Measurements from ENCODE around the gene GPR39.

The GPR39 gene

DNA sequence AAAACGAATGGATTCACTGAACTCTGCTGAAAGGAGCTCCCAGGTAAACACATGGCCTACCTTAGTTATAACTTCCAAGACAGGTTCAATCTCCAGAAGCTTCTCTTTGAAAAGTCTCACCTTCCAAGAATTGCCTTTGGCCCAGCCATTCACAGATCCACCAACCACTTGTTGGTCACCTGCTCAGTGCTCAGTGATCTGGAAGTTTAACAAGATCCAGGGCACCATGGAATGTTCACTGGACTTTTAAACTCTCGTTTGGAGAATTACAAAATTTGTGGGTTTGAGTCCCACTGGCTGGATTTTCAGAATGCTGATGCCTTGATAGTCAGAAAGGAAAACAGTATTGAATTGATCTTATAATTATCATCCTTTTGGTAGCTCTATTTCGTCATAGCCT, 9.4 kb downstream of the GPR39 start:
- Histone ChIP-seq H3K9ac (ENCODE audit: low read length) (no peak overlapping the region), H3K27me3 (ENCODE audit: control insufficient read depth, insufficient read depth, low read length) (0 out of 2 replicates have a peak, but pooled peaks cover 2% of the 10 kb centered on the region), H3K4me1 (ENCODE audit: control insufficient read depth, insufficient read depth, low read length) (no peaks in the 10 kb centered on the region; the same call in 1 of the 2 replicates), H3K27ac (ENCODE audit: low read depth, low read length) (no peak overlapping the region), H3K4me3 (ENCODE audit: low read depth, low read length) (no peak overlapping the region), H3K36me3 (ENCODE audit: control insufficient read depth, insufficient read depth, low read length) (no peaks in the 10 kb centered on the region), H3K9me3 (ENCODE audit: control insufficient read depth, insufficient read depth, low read depth, low read length) (no peaks in the 10 kb centered on the region)

DNA sequence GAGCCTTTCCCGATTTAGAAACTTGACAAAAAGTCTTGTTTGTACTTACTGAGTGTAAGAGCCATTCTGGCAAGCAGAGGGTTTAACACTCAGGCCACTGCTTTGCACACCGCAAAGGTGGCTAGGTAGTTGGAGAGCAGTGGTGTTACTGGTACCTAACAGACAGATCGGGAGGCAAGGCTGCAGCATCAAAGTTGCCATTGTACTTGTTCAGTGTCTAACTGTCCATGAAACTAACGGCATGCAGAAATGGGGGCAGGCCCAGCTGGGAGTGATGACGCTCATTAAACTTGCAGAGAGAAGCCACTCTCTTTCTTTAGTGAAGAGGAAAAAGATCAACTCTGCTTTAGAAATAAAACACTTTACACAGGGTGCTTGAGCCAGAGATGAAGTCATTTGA, 10.1 kb downstream of the GPR39 start:
- H3K9ac ChIP-seq (ENCODE audit: low read length) = no peak overlapping the region
- no peaks in the 10 kb centered on the region for H3K36me3 ChIP-seq (ENCODE audit: control insufficient read depth, insufficient read depth, low read length)
- H3K27ac ChIP-seq (ENCODE audit: low read depth, low read length) = no peak overlapping the region
- H3K9me3 ChIP-seq (ENCODE audit: control insufficient read depth, insufficient read depth, low read depth, low read length) = 0 out of 2 replicates have a peak, but pooled peaks cover 2% of the 10 kb centered on the region
- H3K4me3 ChIP-seq (ENCODE audit: low read depth, low read length) = no peak overlapping the region
- no peaks in the 10 kb centered on the region; the same call in 1 of the 2 replicates for H3K4me1 ChIP-seq (ENCODE audit: control insufficient read depth, insufficient read depth, low read length)
- no peaks in the 10 kb centered on the region for H3K27me3 ChIP-seq (ENCODE audit: control insufficient read depth, insufficient read depth, low read length)

DNA sequence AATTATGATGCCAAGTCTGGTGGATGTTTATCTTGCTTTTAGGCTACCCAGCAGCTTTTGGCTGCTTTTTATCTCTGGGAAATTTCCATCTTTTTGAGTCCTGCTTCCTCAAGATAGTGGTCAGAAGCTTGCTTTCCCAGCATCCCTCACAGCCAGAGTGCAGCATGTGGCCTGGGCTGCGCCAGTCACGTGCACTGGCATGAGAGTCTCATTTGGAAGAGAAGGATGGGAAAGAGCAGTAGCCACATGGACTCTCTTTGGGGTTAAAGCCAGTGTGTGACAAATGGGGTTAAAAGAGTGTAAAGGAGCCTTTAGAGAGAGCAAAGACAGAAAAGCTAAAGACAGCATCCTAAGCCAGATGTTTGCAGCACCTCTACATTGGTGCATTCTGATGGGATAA, 12.7 kb downstream of the GPR39 start:
- Histone ChIP-seq H3K4me3 (ENCODE audit: low read depth, low read length) (no peak overlapping the region), H3K9ac (ENCODE audit: low read length) (no peak overlapping the region), H3K27ac (ENCODE audit: low read depth, low read length) (no peak overlapping the region), H3K9me3 (ENCODE audit: control insufficient read depth, insufficient read depth, low read depth, low read length) (0 out of 2 replicates have a peak, but pooled peaks cover 9% of the 10 kb centered on the region), H3K4me1 (ENCODE audit: control insufficient read depth, insufficient read depth, low read length) (no peaks in the 10 kb centered on the region; the same call in 1 of the 2 replicates), H3K27me3 (ENCODE audit: control insufficient read depth, insufficient read depth, low read length) (no peaks in the 10 kb centered on the region), H3K36me3 (ENCODE audit: control insufficient read depth, insufficient read depth, low read length) (no peaks in the 10 kb centered on the region)

DNA sequence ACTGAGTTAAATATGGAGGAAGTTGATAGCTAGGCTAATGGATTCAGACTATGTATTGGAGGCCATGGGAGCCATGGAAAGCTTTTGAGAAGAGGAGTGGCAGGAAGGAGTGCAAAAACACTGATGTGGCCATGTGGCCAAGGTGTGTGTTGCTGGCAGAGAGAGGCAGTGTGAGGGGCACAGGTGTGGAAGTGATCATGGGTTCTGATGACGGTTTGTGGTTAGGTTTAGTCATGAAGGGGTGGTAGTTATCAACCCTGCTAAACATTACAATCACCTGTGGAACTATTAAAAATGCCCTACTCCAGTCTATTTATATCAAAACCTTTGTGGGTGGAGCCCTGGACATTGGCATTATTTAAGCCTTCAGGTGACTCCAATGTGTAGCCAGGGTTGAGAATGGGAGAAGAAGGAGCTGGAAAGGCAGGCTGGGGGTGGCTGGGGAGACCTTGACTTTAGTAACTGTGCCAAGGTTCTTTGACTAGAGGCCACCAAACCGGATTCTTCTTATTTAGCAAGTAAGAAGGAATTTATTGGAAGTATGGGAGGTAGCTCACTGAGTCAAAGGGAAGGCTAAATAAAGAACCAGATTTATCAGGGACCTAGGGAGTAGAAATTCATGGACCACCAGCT, 13.5 kb downstream of the GPR39 start:
- no peak overlapping the region for H3K9ac ChIP-seq (ENCODE audit: low read length)
- H3K36me3 ChIP-seq (ENCODE audit: control insufficient read depth, insufficient read depth, low read length) = no peaks in the 10 kb centered on the region
- H3K9me3 ChIP-seq (ENCODE audit: control insufficient read depth, insufficient read depth, low read depth, low read length) = 0 out of 2 replicates have a peak, but pooled peaks cover 9% of the 10 kb centered on the region
- no peaks in the 10 kb centered on the region for H3K27me3 ChIP-seq (ENCODE audit: control insufficient read depth, insufficient read depth, low read length)
- H3K27ac ChIP-seq (ENCODE audit: low read depth, low read length) = no peak overlapping the region
- H3K4me3 ChIP-seq (ENCODE audit: low read depth, low read length) = no peak overlapping the region
- no peaks in the 10 kb centered on the region; the same call in 1 of the 2 replicates for H3K4me1 ChIP-seq (ENCODE audit: control insufficient read depth, insufficient read depth, low read length)

DNA sequence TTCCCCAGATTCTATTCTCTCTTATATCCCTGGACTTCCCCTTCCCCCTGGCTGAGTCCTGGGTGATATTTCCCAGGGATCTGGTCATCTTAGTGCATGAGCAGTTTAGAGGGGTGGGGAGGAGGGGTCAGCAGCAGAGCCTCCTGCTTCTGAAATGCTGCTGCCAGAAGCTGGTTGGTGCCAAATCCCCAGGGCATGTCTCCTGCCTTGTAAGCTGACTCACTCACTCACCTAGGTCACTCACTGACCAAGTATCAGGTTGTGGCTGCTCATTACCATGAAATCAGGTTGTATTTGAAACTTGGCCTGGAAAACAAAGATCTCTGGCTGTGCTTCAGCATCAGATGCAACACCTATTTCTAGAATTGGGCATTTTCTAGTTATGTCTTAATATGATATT, 14.3 kb downstream of the GPR39 start:
- H3K27ac ChIP-seq (ENCODE audit: low read depth, low read length) = no peak overlapping the region
- H3K9ac ChIP-seq (ENCODE audit: low read length) = no peak overlapping the region
- no peaks in the 10 kb centered on the region for H3K27me3 ChIP-seq (ENCODE audit: control insufficient read depth, insufficient read depth, low read length)
- no peak overlapping the region for H3K4me3 ChIP-seq (ENCODE audit: low read depth, low read length)
- H3K36me3 ChIP-seq (ENCODE audit: control insufficient read depth, insufficient read depth, low read length) = no peaks in the 10 kb centered on the region
- no peaks in the 10 kb centered on the region; the same call in 1 of the 2 replicates for H3K4me1 ChIP-seq (ENCODE audit: control insufficient read depth, insufficient read depth, low read length)
- H3K9me3 ChIP-seq (ENCODE audit: control insufficient read depth, insufficient read depth, low read depth, low read length) = 0 out of 2 replicates have a peak, but pooled peaks cover 9% of the 10 kb centered on the region

DNA sequence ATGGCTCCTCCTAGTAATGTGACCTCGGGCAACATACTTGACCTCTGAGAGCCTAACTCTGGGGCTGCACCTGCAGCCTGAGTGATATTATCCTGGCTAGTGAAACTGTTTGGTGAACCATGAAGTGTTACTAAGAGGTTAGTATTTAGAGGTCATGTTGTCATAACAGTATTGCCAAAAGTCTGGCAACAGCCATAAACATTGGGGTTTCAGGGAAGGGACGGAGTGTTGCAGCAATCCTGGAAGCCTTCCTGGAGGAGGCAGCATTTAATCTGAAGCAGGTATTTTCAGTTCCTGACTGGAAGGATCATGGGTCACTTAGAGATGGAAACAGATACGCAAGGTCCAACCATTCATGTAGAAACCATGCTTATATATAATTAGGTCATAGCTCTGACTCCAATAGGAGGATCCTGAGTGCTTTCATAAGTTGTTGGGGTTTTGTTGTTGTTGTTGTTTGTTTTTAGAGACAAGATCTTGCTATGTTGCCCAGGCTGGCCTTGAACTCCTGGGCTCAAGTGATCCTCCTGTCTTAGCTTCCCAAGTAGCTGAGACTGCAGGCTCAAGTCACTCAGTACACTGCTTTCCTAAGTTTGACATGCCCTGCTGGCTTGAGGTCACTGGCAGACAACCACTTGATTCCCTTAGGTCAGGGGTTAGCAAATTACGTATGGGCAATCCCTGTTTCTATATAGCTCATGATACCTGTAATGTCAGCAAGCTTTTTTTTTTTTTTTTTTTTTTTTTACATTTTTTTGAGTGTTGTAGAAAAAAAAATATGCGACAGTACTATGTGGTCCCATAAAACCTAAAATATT, 21.5 kb downstream of the GPR39 start:
- no peaks in the 10 kb centered on the region for H3K9me3 ChIP-seq (ENCODE audit: control insufficient read depth, insufficient read depth, low read depth, low read length)
- H3K27ac ChIP-seq (ENCODE audit: low read depth, low read length) = no peak overlapping the region
- H3K27me3 ChIP-seq (ENCODE audit: control insufficient read depth, insufficient read depth, low read length) = no peaks in the 10 kb centered on the region
- H3K36me3 ChIP-seq (ENCODE audit: control insufficient read depth, insufficient read depth, low read length) = no peaks in the 10 kb centered on the region
- peaks cover 27% of the 10 kb centered on the region for H3K4me1 ChIP-seq (ENCODE audit: control insufficient read depth, insufficient read depth, low read length)
- H3K9ac ChIP-seq (ENCODE audit: low read length) = no peak overlapping the region
- no peak overlapping the region for H3K4me3 ChIP-seq (ENCODE audit: low read depth, low read length)

DNA sequence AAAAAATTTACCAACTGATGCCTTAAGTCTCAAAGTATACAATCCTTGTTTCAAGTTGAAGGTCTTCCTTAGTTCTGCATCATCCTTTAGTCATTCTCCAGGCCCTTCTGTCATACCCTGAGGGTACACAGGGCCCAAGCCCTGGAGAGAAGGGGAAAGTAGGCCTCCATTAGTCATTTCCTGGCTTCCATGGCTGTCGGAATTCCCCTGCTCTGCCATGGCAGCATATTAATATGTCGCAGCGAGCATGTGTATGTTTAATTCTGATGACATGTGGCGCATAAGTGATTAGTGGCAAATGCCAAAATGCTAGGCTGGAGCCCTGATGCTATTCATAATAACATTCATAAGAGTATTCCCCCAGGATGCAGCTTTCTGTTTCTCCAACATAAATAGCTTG, 22.1 kb downstream of the GPR39 start:
- H3K9ac ChIP-seq (ENCODE audit: low read length) = no peak overlapping the region
- H3K4me1 ChIP-seq (ENCODE audit: control insufficient read depth, insufficient read depth, low read length) = peaks cover 27% of the 10 kb centered on the region
- H3K4me3 ChIP-seq (ENCODE audit: low read depth, low read length) = no peak overlapping the region
- H3K27me3 ChIP-seq (ENCODE audit: control insufficient read depth, insufficient read depth, low read length) = no peaks in the 10 kb centered on the region
- no peaks in the 10 kb centered on the region for H3K9me3 ChIP-seq (ENCODE audit: control insufficient read depth, insufficient read depth, low read depth, low read length)
- H3K27ac ChIP-seq (ENCODE audit: low read depth, low read length) = no peak overlapping the region
- H3K36me3 ChIP-seq (ENCODE audit: control insufficient read depth, insufficient read depth, low read length) = no peaks in the 10 kb centered on the region

DNA sequence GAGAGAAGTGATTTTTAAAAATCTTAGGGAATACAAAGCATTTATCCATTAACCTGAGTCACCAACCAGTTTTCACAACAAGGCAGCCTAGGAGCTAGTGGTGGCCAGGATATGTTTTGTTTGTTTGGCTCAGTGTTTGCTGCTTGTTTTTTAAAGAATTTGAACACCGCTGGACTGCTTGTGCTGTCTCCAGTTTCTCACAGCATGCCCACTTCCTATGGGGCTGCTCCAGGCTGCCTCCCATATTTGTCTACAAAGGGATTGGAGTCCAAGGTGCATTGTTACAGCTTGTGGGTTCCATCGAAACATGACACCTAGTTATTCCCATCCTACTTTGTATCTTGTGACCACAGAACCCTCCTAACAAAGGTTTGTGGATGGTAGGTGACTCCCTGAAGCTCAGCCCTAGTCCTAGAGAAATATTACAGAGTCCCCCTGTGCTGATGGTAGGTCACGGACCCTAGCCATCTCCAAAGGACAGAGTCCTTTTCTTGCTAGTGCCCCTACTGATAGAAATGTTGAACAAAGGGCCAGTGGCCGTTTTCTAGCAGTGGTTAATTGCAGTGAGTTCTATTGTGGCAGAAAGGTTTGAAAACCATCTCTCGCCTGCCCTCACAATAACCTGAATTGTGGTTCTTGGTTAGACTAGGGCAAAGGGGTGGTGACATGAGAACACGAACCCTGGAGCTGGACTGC, 23.2 kb downstream of the GPR39 start:
- no peaks in the 10 kb centered on the region for H3K9me3 ChIP-seq (ENCODE audit: control insufficient read depth, insufficient read depth, low read depth, low read length)
- H3K4me1 ChIP-seq (ENCODE audit: control insufficient read depth, insufficient read depth, low read length) = peaks cover 27% of the 10 kb centered on the region
- H3K27ac ChIP-seq (ENCODE audit: low read depth, low read length) = no peak overlapping the region
- H3K27me3 ChIP-seq (ENCODE audit: control insufficient read depth, insufficient read depth, low read length) = no peaks in the 10 kb centered on the region
- H3K36me3 ChIP-seq (ENCODE audit: control insufficient read depth, insufficient read depth, low read length) = no peaks in the 10 kb centered on the region
- no peak overlapping the region for H3K9ac ChIP-seq (ENCODE audit: low read length)
- no peak overlapping the region for H3K4me3 ChIP-seq (ENCODE audit: low read depth, low read length)

DNA sequence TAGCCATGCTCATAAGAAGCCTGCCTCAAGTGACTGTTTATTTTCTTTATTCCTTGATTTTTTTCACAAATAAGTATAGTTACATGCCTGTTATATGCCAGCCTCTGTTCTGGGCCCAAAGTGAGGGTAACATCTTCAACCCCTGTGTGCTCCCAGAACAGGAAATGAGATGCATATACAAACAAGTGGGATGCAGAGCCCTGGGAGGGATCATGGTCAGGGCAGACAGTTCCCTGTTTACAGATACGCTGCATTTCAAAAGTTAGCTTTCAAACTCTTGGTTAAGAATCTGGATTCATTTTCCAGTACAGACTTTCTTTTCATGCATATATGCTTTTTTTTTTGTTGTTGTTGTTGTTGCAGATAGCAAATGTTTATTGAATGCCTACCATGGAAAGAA, 24.4 kb downstream of the GPR39 start:
- H3K27ac ChIP-seq (ENCODE audit: low read depth, low read length) = no peak overlapping the region
- H3K4me1 ChIP-seq (ENCODE audit: control insufficient read depth, insufficient read depth, low read length) = peaks cover 27% of the 10 kb centered on the region
- no peaks in the 10 kb centered on the region for H3K36me3 ChIP-seq (ENCODE audit: control insufficient read depth, insufficient read depth, low read length)
- H3K9me3 ChIP-seq (ENCODE audit: control insufficient read depth, insufficient read depth, low read depth, low read length) = no peaks in the 10 kb centered on the region
- no peaks in the 10 kb centered on the region for H3K27me3 ChIP-seq (ENCODE audit: control insufficient read depth, insufficient read depth, low read length)
- no peak overlapping the region for H3K9ac ChIP-seq (ENCODE audit: low read length)
- no peak overlapping the region for H3K4me3 ChIP-seq (ENCODE audit: low read depth, low read length)

DNA sequence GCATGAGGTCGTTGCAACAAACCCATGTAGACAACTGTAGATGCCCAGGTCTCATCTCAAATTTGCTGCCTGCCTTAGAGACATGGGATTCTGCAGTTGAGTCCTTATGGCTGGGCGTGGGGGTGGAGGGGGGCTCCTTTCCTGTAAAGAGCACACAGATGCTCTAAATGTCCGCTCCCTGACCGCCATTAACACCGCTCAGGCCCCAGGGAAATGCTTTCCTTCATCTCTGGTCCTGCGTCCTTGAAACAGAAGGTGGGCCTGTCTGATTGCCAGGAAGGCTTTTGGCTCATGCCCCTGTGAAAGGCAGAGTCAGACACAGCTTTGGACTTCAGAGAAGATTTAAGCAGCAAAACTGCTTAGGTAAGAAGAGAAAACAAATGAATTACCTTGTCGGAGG, 25.7 kb downstream of the GPR39 start:
- Histone ChIP-seq H3K9me3 (ENCODE audit: control insufficient read depth, insufficient read depth, low read depth, low read length) (no peaks in the 10 kb centered on the region), H3K4me1 (ENCODE audit: control insufficient read depth, insufficient read depth, low read length) (peaks cover 27% of the 10 kb centered on the region), H3K4me3 (ENCODE audit: low read depth, low read length) (no peak overlapping the region), H3K36me3 (ENCODE audit: control insufficient read depth, insufficient read depth, low read length) (no peaks in the 10 kb centered on the region), H3K27me3 (ENCODE audit: control insufficient read depth, insufficient read depth, low read length) (no peaks in the 10 kb centered on the region), H3K27ac (ENCODE audit: low read depth, low read length) (no peak overlapping the region), H3K9ac (ENCODE audit: low read length) (no peak overlapping the region)

DNA sequence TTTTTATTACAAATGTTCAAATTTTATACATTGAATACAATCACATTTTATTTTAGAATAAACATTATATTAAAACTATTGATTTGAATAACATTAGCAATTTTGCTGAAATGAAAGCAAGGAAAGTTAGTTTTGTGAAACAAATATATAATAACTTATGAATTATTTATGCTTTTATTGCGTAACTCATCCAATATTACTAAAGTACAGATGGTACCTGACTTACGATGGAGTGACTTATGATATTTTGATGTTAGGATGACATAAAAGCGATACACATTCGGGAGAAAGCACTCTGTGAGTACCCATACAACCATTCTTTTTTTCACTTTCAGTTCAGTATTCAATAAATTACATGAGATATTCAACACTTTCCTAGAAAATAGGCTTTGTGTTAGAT, 26.5 kb downstream of the GPR39 start:
- Histone ChIP-seq H3K4me1 (ENCODE audit: control insufficient read depth, insufficient read depth, low read length) (peaks cover 28% of the 10 kb centered on the region), H3K27ac (ENCODE audit: low read depth, low read length) (no peak overlapping the region), H3K9me3 (ENCODE audit: control insufficient read depth, insufficient read depth, low read depth, low read length) (no peaks in the 10 kb centered on the region), H3K27me3 (ENCODE audit: control insufficient read depth, insufficient read depth, low read length) (no peaks in the 10 kb centered on the region), H3K4me3 (ENCODE audit: low read depth, low read length) (no peak overlapping the region), H3K36me3 (ENCODE audit: control insufficient read depth, insufficient read depth, low read length) (no peaks in the 10 kb centered on the region), H3K9ac (ENCODE audit: low read length) (no peak overlapping the region)
